Measurements from ENCODE around the gene SLC26A11. TPM values are rescaled to one million over a fixed set of nuclear protein-coding genes. Genes with fewer than 3 reads are reported as not detected.
"Not testable (repeated sequence)": the region's sequence is repeated elsewhere in the genome, so short reads cannot be mapped to it uniquely, and the experiment has no call there.

The SLC26A11 gene
- total and polyA plus RNA-seq, 5 donors from 2014 or later, result 7.7 to 75.9 (median 8.3) TPM

DNA sequence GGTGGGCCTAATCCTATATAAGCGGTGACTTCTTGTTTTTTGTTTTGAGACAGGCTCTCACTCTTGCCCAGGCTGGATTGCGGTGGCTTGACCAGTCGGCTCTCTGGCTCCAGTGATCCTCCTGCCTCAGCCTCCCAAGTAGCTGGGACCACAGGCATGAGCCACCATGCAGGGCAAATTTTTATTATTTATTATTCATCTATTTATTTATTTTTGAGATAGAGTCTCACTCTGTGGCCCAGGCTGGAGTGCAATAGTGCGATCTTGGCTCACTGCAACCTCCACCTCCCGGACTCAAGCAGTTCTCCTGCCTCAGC lies 35.8 kb downstream of the SLC26A11 start:
- peak overlapping the region in 2 of 3 donors; percentile 60 to 96 for H3K27ac Mint-ChIP-seq
- H3K4me3 ChIP-seq (ENCODE audit: low read depth, low read length), result no peak overlapping the region
- H3K9me3 ChIP-seq (ENCODE audit: control insufficient read depth in 2 of 2, low read length in 2 of 2), result no peaks in the 10 kb centered on the region
- H3K27me3 Mint-ChIP-seq, result no peaks in the 10 kb centered on the region
- no peaks in the 10 kb centered on the region for H3K9me3 Mint-ChIP-seq
- H3K27ac ChIP-seq (ENCODE audit: insufficient read depth, low read length, poor library complexity, severe bottlenecking), result peak overlapping the region; percentile 66
- H3K4me1 Mint-ChIP-seq, result peaks cover 8 to 57% (median 39%) of the 10 kb centered on the region in 4 donors
- no peaks in the 10 kb centered on the region for H3K36me3 Mint-ChIP-seq
- no peaks in the 10 kb centered on the region for H3K27me3 ChIP-seq (ENCODE audit: control insufficient read depth, insufficient read depth, low read length)
- DNase-seq (no peak), ATAC-seq (ENCODE audit: low read depth in 2 of 2) (no peak)
- H3K4me1 ChIP-seq (ENCODE audit: control insufficient read depth, insufficient read depth, low read length, poor library complexity, severe bottlenecking), result peaks cover 48% of the 10 kb centered on the region
- no peaks in the 10 kb centered on the region for H3K36me3 ChIP-seq (ENCODE audit: control insufficient read depth, insufficient read depth, low read length)
- peak overlapping the region in 1 of 4 donors; percentile 54 for H3K4me3 Mint-ChIP-seq

DNA sequence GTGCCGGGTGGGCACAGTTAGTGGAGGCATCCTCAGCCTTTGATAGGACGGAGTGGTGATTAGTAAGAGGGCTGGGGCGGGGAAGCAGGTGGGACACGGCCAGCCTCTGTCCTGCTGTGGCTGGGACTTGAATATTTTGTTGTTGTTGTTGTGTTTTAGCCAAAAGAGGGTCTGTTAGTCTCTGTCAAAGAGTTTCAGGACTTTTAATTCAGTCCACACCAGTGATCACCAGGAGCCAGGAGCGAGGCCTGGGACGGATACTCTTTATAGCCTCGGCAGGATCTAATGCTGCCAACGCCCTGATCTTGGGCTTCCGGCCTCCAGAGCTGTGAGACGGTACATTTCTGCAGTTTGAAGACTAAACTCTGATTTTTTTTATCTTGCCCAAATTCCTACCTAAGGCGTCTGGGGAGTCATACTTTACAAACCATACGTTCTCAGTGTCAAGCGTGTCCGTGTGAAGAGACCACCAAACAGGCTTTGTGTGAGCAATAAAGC lies 37.5 kb downstream of the SLC26A11 start:
- no peak for DNase-seq
- Mint-ChIP-seq H3K9me3 (no peaks in the 10 kb centered on the region), H3K36me3 (peaks cover 4% of the 10 kb centered on the region), H3K4me3 (peak overlapping the region in 3 of 4 donors; percentile 43 to 92 (median 46)), H3K27me3 (no peaks in the 10 kb centered on the region), H3K4me1 (peaks cover 8 to 65% (median 45%) of the 10 kb centered on the region in 4 donors), H3K27ac (peak overlapping the region; percentile 94 to 99 (median 99))
- Histone ChIP-seq H3K27me3 (ENCODE audit: control insufficient read depth, insufficient read depth, low read length) (no peaks in the 10 kb centered on the region), H3K4me1 (ENCODE audit: control insufficient read depth, insufficient read depth, low read length, poor library complexity, severe bottlenecking) (peaks cover 63% of the 10 kb centered on the region), H3K27ac (ENCODE audit: insufficient read depth, low read length, poor library complexity, severe bottlenecking) (peak overlapping the region; percentile 94), H3K36me3 (ENCODE audit: control insufficient read depth, insufficient read depth, low read length) (no peaks in the 10 kb centered on the region), H3K4me3 (ENCODE audit: low read depth, low read length) (no peak overlapping the region), H3K9me3 (ENCODE audit: control insufficient read depth in 2 of 2, low read length in 2 of 2) (no peaks in the 10 kb centered on the region)
- ATAC-seq (ENCODE audit: low read depth in 2 of 2), result no peak

DNA sequence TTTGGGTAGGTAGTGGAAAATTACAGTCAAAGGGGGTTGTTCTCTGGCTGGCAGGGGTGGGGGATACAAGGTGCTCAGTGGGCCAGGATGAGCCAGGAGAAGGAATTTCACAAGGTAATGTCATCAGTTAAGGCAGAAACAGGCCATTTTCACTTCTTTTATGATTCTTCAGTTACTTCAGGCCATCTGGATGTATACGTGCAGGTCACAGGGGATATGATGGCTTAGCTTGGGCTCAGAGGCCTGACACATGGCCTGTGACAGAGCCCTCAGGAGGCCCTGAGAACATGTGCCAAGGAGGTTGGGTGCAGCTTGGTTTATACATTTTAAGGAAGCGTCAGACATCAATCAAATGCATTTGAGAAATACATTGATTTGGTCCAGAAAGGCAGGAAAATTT lies 38.1 kb downstream of the SLC26A11 start:
- not testable (repeated sequence) for H3K9me3 ChIP-seq (ENCODE audit: control insufficient read depth in 2 of 2, low read length in 2 of 2); H3K27me3 ChIP-seq (ENCODE audit: control insufficient read depth, insufficient read depth, low read length); H3K4me3 ChIP-seq (ENCODE audit: low read depth, low read length); H3K9me3 Mint-ChIP-seq; ATAC-seq (ENCODE audit: low read depth in 2 of 2); H3K27me3 Mint-ChIP-seq; H3K36me3 ChIP-seq (ENCODE audit: control insufficient read depth, insufficient read depth, low read length); DNase-seq; H3K36me3 Mint-ChIP-seq
- Mint-ChIP-seq H3K27ac (peak overlapping the region; percentile 94 to 99 (median 99)), H3K4me1 (peaks cover 8 to 62% (median 43%) of the 10 kb centered on the region in 4 donors), H3K4me3 (peak overlapping the region; percentile 87 to 93 (median 90))
- Histone ChIP-seq H3K27ac (ENCODE audit: insufficient read depth, low read length, poor library complexity, severe bottlenecking) (peak overlapping the region; percentile 94), H3K4me1 (ENCODE audit: control insufficient read depth, insufficient read depth, low read length, poor library complexity, severe bottlenecking) (peaks cover 64% of the 10 kb centered on the region)

DNA sequence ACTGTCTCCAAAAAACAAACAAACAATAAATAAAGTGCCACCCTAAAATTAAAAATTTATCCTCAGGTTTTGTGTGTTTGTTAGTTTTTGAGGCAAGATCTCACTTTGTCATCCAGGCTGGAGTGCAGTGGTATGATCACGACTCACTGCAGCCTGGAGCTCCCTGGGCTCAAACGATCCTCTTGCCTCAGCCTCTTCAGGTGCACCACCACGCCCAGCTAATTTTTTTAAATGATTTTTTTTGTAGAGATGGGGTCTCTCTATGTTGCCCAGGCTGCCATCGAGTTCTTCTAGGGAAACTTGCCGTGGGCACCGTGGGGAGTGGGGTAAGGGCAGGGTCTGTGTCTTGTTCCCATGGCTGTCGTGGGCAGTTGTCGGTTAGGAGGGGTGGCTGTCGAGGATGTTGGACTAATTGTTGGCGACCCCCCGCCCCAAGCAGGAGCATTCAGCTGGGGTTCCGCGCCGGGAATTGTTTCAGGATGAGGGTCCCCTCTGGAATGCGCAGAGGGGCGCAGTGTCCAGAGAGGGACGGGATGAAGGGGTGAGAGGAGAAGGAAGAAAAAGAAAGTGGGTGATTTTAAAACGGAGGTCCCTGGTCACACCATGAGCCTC lies 39.3 kb downstream of the SLC26A11 start:
- peaks cover 5 to 59% (median 41%) of the 10 kb centered on the region in 4 donors for H3K4me1 Mint-ChIP-seq
- no peak for ATAC-seq (ENCODE audit: low read depth in 2 of 2)
- Histone ChIP-seq H3K27ac (ENCODE audit: insufficient read depth, low read length, poor library complexity, severe bottlenecking) (peak overlapping the region; percentile 94), H3K4me3 (ENCODE audit: low read depth, low read length) (peak overlapping the region; percentile 37), H3K4me1 (ENCODE audit: control insufficient read depth, insufficient read depth, low read length, poor library complexity, severe bottlenecking) (peaks cover 64% of the 10 kb centered on the region), H3K36me3 (ENCODE audit: control insufficient read depth, insufficient read depth, low read length) (no peaks in the 10 kb centered on the region), H3K27me3 (ENCODE audit: control insufficient read depth, insufficient read depth, low read length) (no peaks in the 10 kb centered on the region), H3K9me3 (ENCODE audit: control insufficient read depth in 2 of 2, low read length in 2 of 2) (no peaks in the 10 kb centered on the region)
- H3K4me3 Mint-ChIP-seq, result peak overlapping the region; percentile 87 to 93 (median 90)
- H3K27me3 Mint-ChIP-seq, result no peaks in the 10 kb centered on the region
- no peaks in the 10 kb centered on the region for H3K9me3 Mint-ChIP-seq
- DNase-seq, result peak in 2 of 3 donors; percentile 8 to 53
- peak overlapping the region; percentile 94 to 99 (median 99) for H3K27ac Mint-ChIP-seq
- peaks cover 7% of the 10 kb centered on the region for H3K36me3 Mint-ChIP-seq

DNA sequence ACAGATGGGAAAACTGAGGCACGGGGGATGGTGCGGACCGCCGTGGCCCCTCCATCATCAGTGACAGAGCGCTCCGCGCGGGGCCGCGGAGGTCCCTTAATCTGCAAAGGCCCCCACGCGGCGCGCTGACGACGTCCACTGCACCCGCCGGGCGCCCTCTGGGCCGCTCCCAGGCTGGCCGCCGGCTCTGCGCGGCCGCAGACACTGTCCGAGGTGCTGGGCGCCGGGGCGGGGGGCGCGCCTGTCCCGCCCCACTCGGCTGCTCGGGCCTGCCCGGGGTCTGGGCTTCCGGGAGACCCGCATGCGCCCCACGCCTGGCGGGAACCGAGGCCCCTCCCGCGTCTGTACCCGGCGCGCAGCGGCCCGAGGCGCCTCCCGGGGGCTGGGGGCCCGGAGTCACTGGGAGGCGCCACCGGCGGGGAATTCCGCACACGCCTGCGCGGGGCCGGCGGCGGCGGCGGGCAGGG lies 39.9 kb downstream of the SLC26A11 start:
- Histone ChIP-seq H3K9me3 (ENCODE audit: control insufficient read depth in 2 of 2, low read length in 2 of 2) (no peaks in the 10 kb centered on the region), H3K27ac (ENCODE audit: insufficient read depth, low read length, poor library complexity, severe bottlenecking) (peak overlapping the region; percentile 94), H3K4me3 (ENCODE audit: low read depth, low read length) (peak overlapping the region; percentile 37), H3K36me3 (ENCODE audit: control insufficient read depth, insufficient read depth, low read length) (no peaks in the 10 kb centered on the region), H3K4me1 (ENCODE audit: control insufficient read depth, insufficient read depth, low read length, poor library complexity, severe bottlenecking) (peaks cover 64% of the 10 kb centered on the region), H3K27me3 (ENCODE audit: control insufficient read depth, insufficient read depth, low read length) (no peaks in the 10 kb centered on the region)
- peak; percentile 44 to 48 for ATAC-seq (ENCODE audit: low read depth in 2 of 2)
- DNase-seq, result peak; percentile 69 to 81 (median 76)
- Mint-ChIP-seq H3K4me1 (peaks cover 0 to 59% (median 39%) of the 10 kb centered on the region in 4 donors), H3K27ac (peak overlapping the region; percentile 94 to 99 (median 99)), H3K4me3 (peak overlapping the region; percentile 87 to 93 (median 90)), H3K9me3 (no peaks in the 10 kb centered on the region), H3K36me3 (peaks cover 8% of the 10 kb centered on the region), H3K27me3 (no peaks in the 10 kb centered on the region)

DNA sequence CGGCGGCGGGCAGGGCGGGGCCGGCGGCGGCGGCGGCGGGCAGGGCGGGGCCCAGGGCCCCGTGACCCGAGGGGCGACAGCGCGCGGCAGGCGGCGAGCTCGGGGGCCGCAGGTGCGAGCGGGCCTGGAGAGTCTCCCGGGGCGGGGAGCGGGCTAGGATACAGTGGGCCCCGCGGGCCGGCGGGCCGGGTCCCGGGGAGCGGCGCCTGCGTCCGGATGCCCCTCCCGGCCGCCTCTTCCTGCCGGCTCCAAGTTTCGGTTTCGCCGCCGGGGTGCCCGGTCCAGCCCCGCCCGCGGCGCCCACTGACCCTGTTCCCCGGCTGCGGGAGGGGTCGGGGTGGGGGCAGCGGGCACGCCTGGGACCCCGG lies 40.5 kb downstream of the SLC26A11 start, which contains the start of gene RNF213:
RNF213 (plus strand) TSS at position 62 of the 368 bp plus-strand sequence. CDS start 2,830 bp downstream, outside the sequence.
- Mint-ChIP-seq H3K27ac (peak within 1 kb of the TSS; percentile 98 to 99 (median 99)), H3K4me3 (peak within 1 kb of the TSS; percentile 94 to 96 (median 96)), H3K36me3 (peaks cover 10% of the 10 kb centered on the region), H3K4me1 (peaks cover 3 to 62% (median 42%) of the 10 kb centered on the region in 4 donors), H3K9me3 (no peaks in the 10 kb centered on the region), H3K27me3 (no peaks in the 10 kb centered on the region)
- Histone ChIP-seq H3K4me3 (ENCODE audit: low read depth, low read length) (peak within 1 kb of the TSS; percentile 59), H3K4me1 (ENCODE audit: control insufficient read depth, insufficient read depth, low read length, poor library complexity, severe bottlenecking) (peaks cover 67% of the 10 kb centered on the region), H3K36me3 (ENCODE audit: control insufficient read depth, insufficient read depth, low read length) (no peaks in the 10 kb centered on the region), H3K27ac (ENCODE audit: insufficient read depth, low read length, poor library complexity, severe bottlenecking) (peak within 1 kb of the TSS; percentile 94), H3K9me3 (ENCODE audit: control insufficient read depth in 2 of 2, low read length in 2 of 2) (no peaks in the 10 kb centered on the region), H3K27me3 (ENCODE audit: control insufficient read depth, insufficient read depth, low read length) (no peaks in the 10 kb centered on the region)
- DNase-seq (peak; percentile 58 to 67 (median 60)), ATAC-seq (ENCODE audit: low read depth in 2 of 2) (peak; percentile 26 to 31)

DNA sequence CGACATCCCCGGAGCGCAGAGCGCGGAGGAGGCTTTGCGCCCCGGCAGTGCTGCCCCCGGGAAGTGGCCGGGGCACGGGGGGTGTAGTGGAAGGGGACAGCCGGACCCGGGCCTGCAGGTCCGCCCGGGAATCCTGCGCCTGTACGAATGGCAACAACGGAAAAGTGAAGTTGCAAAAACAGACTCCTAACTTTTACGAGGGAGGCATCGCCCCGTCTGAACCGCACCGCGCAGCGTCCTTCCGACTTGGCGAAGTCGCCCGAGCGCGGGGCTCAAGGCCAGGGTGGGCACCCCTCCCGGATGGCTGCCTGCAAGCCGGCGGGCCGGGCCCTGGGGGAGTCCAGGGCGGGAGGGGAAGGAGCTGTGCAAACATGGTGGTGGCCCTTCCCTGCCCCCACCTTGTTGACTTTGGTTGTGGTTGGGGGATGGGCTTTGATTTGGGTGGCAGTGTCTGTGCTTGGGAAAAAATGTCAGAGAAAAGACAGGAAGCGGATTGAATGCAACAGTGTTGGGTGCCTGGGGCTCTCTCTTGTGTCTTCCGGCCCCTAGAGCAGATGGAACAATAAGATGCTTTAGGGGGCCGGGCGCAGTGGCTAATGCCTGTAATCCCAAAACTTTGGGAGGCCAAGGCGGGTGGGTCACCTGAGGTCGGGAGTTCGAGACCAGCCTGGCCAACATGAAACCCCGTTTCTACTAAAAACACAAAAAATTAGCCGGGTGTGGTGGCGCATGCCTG lies 41.1 kb downstream of the SLC26A11 start:
- ATAC-seq (ENCODE audit: low read depth in 2 of 2), result peak; percentile 36 to 44
- no peaks in the 10 kb centered on the region for H3K9me3 Mint-ChIP-seq

More for the DNA sequence above, 41.1 kb downstream of the SLC26A11 start:
- Histone ChIP-seq H3K27me3 (ENCODE audit: control insufficient read depth, insufficient read depth, low read length) (no peaks in the 10 kb centered on the region), H3K9me3 (ENCODE audit: control insufficient read depth in 2 of 2, low read length in 2 of 2) (no peaks in the 10 kb centered on the region), H3K36me3 (ENCODE audit: control insufficient read depth, insufficient read depth, low read length) (no peaks in the 10 kb centered on the region), H3K4me1 (ENCODE audit: control insufficient read depth, insufficient read depth, low read length, poor library complexity, severe bottlenecking) (peaks cover 72% of the 10 kb centered on the region), H3K27ac (ENCODE audit: insufficient read depth, low read length, poor library complexity, severe bottlenecking) (peak overlapping the region; percentile 92), H3K4me3 (ENCODE audit: low read depth, low read length) (peak overlapping the region; percentile 69)
- Mint-ChIP-seq H3K27ac (peak overlapping the region; percentile 95 to 99 (median 98)), H3K27me3 (no peaks in the 10 kb centered on the region), H3K36me3 (peaks cover 13% of the 10 kb centered on the region), H3K4me1 (peaks cover 3 to 65% (median 42%) of the 10 kb centered on the region in 4 donors), H3K4me3 (peak overlapping the region; percentile 94 to 96 (median 96))
- DNase-seq, result peak; percentile 50 to 89 (median 78)
